Esophagus (tissue), 2 donors: ENCODE measurements around the gene PDGFD. TPM values are rescaled to one million over a fixed set of nuclear protein-coding genes. Genes with fewer than 3 reads are reported as not detected.

ENCODE experiments used
- H3K27ac ChIP-seq, 2 donors: one replicate each; pipeline ENCODE4 v1.5.1; 2013; ENCODE audit warnings: low read depth in 2 of 2, mild to moderate bottlenecking in 2 of 2, inconsistent platforms in 1 of 2, low read length in 1 of 2, moderate library complexity in 1 of 2
- H3K27me3 ChIP-seq, 2 donors: one replicate each; pipeline ENCODE4 v1.6.1; 2013; ENCODE audit warnings: low read length in 2 of 2, control low read depth in 1 of 2, mild to moderate bottlenecking in 1 of 2; ENCODE audit not compliant: insufficient read depth in 2 of 2, control insufficient read depth in 1 of 2
- H3K36me3 ChIP-seq, 2 donors: one replicate each; pipeline ENCODE4 v1.6.1; 2013; ENCODE audit warnings: low read length in 1 of 2; ENCODE audit not compliant: control insufficient read depth in 2 of 2, insufficient read depth in 2 of 2
- H3K4me1 ChIP-seq, 2 donors: one replicate each; pipeline ENCODE4 v1.6.1; 2013; ENCODE audit warnings: low read length in 1 of 2; ENCODE audit not compliant: control insufficient read depth in 2 of 2, insufficient read depth in 2 of 2
- H3K4me3 ChIP-seq, 2 donors: one replicate each; pipeline ENCODE4 v1.5.1; 2013; ENCODE audit warnings: low read length in 2 of 2, mild to moderate bottlenecking in 2 of 2, low read depth in 1 of 2, moderate library complexity in 1 of 2
- H3K9me3 ChIP-seq, 2 donors: one replicate each; pipeline ENCODE4 v1.6.1; 2013; ENCODE audit warnings: mild to moderate bottlenecking in 2 of 2, low read depth in 1 of 2, low read length in 1 of 2, moderate library complexity in 1 of 2; ENCODE audit not compliant: control insufficient read depth in 2 of 2, insufficient read depth in 1 of 2
- WGBS, 2 donors: extraction: QIAGEN DNeasy Blood & Tissue Kit; methylation state at CpG; one replicate each; pipeline ENCODE4 v1.1.7; 2013; 5-methylcytosine and 5-hydroxymethylcytosine counted together
- polyA plus RNA-seq, 2 donors: library from polyadenylated mRNA; stranded (reverse); fragments of 200-250 nt; gene quantifications; one replicate each; pipeline ENCODE4 v1.2.3, GENCODE V29; 2013
- donor health status: healthy with polysubstance abuse.
- donor health status: Bipolar disorder and iron deficiency.

The PDGFD gene
- polyA plus RNA-seq, 2 donors: 0.35 to 0.52 TPM

DNA sequence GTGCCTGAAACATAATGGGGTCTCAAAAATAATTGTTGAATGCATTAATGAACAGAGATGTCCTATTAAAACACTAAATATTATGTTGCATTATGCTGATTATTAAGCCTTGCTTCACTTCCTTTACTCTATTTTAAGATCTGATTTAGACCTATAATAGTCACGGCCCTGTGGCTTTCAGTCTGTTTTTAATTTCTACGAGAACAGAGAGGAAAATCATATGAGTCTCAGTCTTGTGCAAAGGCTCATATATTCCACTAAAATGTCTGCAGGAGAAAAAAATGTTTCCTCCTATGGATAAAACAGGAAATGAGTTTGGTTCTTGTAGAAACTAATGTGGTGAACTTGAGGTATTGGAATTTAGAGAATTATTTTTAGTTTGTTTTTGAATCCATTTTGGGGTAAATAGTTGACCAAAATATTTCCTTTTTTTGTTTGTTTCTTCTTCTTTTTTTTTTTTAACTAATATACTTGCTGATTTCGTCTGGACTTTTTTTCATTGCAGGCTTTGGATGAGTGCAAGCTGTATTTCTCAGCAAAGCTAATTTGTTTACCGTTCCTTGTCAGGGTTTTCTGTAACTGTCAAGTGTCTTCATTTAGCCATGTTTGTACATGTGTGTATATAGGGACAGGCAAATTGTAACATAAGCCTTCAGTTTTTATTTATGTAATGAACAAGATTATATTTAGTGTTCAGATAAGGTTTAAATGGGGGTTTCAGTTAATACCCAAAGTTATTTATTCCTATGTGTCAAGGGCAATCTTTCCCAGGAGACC lies 266.6 kb downstream of the PDGFD start:
- no peaks in the 10 kb centered on the region for H3K36me3 ChIP-seq
- no peaks in the 10 kb centered on the region for H3K4me1 ChIP-seq
- no peak overlapping the region for H3K4me3 ChIP-seq
- no peaks in the 10 kb centered on the region for H3K27me3 ChIP-seq
- H3K9me3 ChIP-seq: no peaks in the 10 kb centered on the region
- H3K27ac ChIP-seq: no peak overlapping the region
- 48 to 53% methylated on average over 4 of the region's 4 CpGs for WGBS, 2 donors

DNA sequence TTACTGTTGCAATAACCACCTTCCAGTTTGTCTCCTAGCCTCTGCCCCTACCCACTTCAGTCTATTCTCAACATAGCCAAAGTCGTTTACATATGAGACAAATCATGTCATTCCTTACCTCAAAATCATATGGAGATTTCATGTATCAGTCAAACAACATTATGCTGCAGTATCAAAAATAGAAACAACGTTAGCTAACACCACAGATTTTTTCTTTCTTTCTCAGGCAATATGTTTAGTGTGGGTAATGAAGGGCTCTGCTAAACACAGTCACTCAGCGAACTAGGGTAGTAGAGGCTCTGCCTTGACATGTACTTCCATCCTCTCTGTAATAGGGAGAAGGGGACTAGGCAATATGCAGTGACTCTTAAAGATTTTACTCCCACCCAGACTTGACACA lies 268.8 kb downstream of the PDGFD start:
- H3K4me3 ChIP-seq: no peak overlapping the region
- H3K9me3 ChIP-seq: no peaks in the 10 kb centered on the region
- WGBS, 2 donors: 75 to 79% methylated on average over 3 of the region's 3 CpGs
- H3K27ac ChIP-seq: no peak overlapping the region
- no peaks in the 10 kb centered on the region for H3K27me3 ChIP-seq
- no peaks in the 10 kb centered on the region for H3K4me1 ChIP-seq
- no peaks in the 10 kb centered on the region for H3K36me3 ChIP-seq

DNA sequence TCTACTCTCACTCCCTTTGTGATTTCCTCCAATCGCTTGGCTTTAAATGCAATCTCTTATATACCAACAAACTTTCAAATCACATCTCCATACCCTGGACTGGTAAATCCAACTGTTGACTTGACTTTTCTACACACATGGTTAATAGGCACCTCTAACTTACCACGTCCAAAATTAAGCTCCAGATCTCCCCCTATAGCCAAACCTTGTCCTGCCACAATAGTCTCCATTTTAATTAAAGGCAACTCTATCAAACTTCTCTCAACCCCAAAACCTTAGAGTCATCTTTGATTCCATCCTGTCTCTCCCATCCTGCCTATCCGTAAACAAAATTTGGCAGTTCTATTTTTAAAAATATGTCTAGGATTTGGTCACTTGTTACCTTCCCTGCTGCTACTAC lies 269.3 kb downstream of the PDGFD start:
- Histone ChIP-seq H3K36me3 (no peaks in the 10 kb centered on the region), H3K4me1 (no peaks in the 10 kb centered on the region), H3K27me3 (no peaks in the 10 kb centered on the region), H3K4me3 (no peak overlapping the region), H3K9me3 (no peaks in the 10 kb centered on the region), H3K27ac (no peak overlapping the region)
- 78 to 80% methylated on average over 3 of the region's 3 CpGs for WGBS, 2 donors

DNA sequence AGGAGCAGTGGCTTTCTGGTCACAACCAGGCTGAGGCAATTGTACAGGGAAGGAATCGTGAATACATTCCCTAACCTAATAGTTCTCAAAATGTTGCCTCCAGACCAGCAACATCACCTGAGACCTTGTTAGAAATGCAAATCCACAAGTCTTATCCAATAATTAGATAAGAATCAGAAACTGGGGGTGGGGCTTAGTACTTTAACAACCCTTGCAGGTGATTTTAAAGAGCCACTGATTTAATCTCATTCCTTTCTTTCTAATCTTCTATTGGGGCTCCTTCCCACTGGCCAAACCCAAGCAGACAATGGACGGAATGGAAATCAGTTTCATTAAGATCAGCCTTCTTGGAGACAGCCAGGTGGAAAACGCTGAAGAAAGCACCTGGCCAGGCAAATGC lies 269.9 kb downstream of the PDGFD start:
- Histone ChIP-seq H3K36me3 (no peaks in the 10 kb centered on the region), H3K4me1 (no peaks in the 10 kb centered on the region), H3K27ac (no peak overlapping the region), H3K4me3 (no peak overlapping the region), H3K9me3 (no peaks in the 10 kb centered on the region), H3K27me3 (no peaks in the 10 kb centered on the region)
- 84 to 88% methylated on average over 3 of the region's 3 CpGs for WGBS, 2 donors

DNA sequence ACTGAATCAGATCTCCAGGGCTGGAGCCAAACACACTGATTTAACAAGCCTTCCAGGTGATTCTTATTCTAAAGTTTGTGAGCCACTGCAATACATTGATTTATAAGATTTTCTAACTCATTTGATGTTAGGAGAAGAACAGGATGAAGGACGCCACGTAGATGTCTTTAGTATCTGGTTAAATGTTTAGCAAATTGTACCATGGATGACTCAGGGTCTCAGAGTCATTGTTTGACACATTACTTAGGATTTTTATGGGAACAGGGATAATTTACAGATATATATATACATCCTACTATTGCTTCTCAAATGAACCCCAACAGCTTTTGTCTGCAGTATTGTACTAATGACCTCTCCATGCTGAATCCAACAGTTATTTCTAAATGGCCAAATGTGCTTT lies 270.6 kb downstream of the PDGFD start:
- 89 to 92% methylated on average over 2 of the region's 2 CpGs for WGBS, 2 donors
- H3K4me3 ChIP-seq: no peak overlapping the region
- H3K27me3 ChIP-seq: no peaks in the 10 kb centered on the region
- no peaks in the 10 kb centered on the region for H3K36me3 ChIP-seq
- H3K4me1 ChIP-seq: no peaks in the 10 kb centered on the region
- H3K27ac ChIP-seq: no peak overlapping the region
- no peaks in the 10 kb centered on the region for H3K9me3 ChIP-seq

DNA sequence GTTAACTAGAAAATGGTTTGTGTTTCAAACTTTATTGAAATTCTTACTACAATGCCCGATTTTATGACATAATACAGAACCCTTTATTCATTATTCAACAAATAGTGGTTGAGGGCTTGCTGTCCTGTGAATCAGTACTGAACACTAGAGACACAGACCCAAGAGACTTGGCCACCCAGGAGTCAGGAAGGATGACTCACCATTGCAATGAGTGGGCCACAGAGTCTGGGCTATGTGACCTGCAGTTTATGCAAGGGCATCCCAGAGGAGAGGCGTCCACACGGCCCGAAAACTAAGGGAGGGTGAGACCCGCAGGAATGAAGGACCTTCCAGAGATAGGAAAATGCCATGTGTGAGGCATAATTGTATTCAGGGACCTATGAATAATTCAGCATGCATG lies 271.3 kb downstream of the PDGFD start:
- 83 to 84% methylated on average over 5 of the region's 5 CpGs for WGBS, 2 donors
- H3K27ac ChIP-seq: no peak overlapping the region
- H3K4me1 ChIP-seq: no peaks in the 10 kb centered on the region
- H3K9me3 ChIP-seq: no peaks in the 10 kb centered on the region
- H3K4me3 ChIP-seq: no peak overlapping the region
- H3K36me3 ChIP-seq: no peaks in the 10 kb centered on the region
- no peaks in the 10 kb centered on the region for H3K27me3 ChIP-seq

DNA sequence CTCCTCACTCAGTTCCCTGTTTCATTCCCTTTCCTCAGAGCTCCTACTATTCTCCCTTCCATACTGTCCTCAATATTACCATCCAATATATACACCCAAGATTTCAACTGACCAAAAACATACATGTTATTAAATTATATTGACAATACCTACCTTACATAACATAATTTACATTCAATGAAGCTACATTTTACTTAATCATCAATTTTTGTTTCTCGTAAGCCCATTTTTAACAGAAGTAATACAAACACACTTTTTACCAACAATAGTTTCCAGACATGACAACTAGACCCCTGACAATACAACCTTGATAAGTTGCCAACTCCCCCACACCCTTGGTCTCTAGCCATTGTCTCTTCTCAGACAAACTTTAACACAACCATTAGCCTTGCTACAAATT lies 273.3 kb downstream of the PDGFD start:
- H3K9me3 ChIP-seq: no peaks in the 10 kb centered on the region
- no peak overlapping the region for H3K4me3 ChIP-seq
- 90 to 95% methylated on average over 1 of the region's 1 CpG for WGBS, 2 donors
- no peaks in the 10 kb centered on the region for H3K27me3 ChIP-seq
- no peaks in the 10 kb centered on the region for H3K36me3 ChIP-seq
- H3K27ac ChIP-seq: no peak overlapping the region
- H3K4me1 ChIP-seq: no peaks in the 10 kb centered on the region

DNA sequence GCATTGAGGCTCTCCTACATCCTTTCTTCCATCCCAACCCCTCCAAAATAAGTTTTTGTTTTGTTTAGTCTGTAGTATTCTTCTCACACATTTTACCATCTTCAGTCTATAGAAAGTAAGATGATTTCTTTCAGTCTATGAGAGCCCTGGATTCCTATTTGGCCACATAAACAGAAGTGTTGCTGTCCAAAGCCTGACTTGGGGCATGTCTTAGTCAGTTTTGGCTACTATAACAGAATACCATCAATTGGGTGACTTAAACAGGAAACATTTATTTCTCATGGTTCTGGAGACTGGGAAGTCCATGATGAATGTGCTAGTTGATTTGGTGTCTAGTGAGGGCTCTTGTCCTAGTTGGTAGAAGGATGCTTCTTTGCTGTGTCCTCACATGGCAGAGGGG lies 274.3 kb downstream of the PDGFD start:
- H3K4me3 ChIP-seq: no peak overlapping the region
- H3K36me3 ChIP-seq: no peaks in the 10 kb centered on the region
- H3K27ac ChIP-seq: no peak overlapping the region
- H3K27me3 ChIP-seq: no peaks in the 10 kb centered on the region
- no peaks in the 10 kb centered on the region for H3K4me1 ChIP-seq
- no peaks in the 10 kb centered on the region for H3K9me3 ChIP-seq

DNA sequence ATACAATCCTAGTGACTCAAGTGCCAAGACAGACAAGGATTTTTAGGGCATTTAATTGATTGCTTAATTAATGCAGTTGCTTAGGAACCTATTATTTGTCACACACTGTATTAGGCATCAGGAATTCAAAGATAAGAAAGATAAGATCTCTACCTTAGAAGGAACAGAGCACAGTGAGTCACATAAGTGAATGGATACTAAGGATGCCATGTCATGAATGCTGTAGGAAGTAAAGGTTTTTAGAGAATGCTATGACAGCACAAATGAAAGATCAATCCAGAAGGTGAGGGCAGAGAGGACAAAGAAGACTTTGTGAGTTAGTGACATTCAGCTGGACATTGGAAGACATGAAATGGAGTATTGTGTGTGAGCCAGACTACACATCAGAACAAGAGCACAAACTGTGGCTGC lies 275.4 kb downstream of the PDGFD start:
- H3K27me3 ChIP-seq: no peaks in the 10 kb centered on the region
- H3K9me3 ChIP-seq: no peaks in the 10 kb centered on the region
- H3K27ac ChIP-seq: no peak overlapping the region
- H3K4me3 ChIP-seq: no peak overlapping the region
- no peaks in the 10 kb centered on the region for H3K4me1 ChIP-seq
- H3K36me3 ChIP-seq: no peaks in the 10 kb centered on the region

DNA sequence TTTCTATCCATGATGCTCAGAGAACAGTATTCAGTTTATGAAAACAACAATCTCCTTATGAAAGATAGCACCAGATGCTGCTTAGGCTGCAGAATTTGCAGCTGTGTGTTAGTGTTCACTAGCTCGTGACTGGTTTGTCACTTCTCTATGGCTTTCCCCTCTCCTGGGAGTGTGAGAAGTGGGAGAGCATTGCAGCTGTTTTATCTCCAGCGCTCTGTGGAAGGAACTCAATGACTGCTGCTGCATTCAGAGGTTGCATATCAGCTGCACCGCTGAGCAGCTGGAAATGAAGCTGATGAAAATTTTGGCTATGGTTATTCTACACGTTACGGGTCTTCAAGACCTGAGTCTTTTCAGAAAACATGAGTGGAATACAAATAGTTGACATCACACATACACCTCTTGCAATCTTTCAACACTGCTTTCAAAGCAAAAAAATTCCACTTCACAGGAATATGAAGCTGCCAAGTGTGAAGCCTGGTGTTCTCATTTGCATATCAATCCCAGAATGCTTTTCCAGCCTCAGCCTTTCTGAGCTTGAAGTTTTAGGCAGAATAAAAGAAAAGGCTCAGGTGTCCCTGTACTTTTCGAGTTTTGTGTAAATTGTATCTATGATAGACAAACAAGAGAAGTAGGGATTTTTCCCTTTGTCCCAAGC lies 276.8 kb downstream of the PDGFD start:
- H3K27ac ChIP-seq: no peak overlapping the region
- H3K9me3 ChIP-seq: no peaks in the 10 kb centered on the region
- 40 to 46% methylated on average over 6 of the region's 6 CpGs for WGBS, 2 donors
- H3K36me3 ChIP-seq: no peaks in the 10 kb centered on the region
- H3K27me3 ChIP-seq: no peaks in the 10 kb centered on the region
- no peak overlapping the region for H3K4me3 ChIP-seq
- H3K4me1 ChIP-seq: no peaks in the 10 kb centered on the region
